Sigmoid colon (tissue), 4 donors: ENCODE measurements around the gene CHAF1B.

Source experiments
- EP300 ChIP-seq, 4 donors: sonication (generic); formaldehyde crosslinking; IDR thresholded peaks; one replicate each; pipeline ENCODE4 v1.6.1; 2017; ENCODE audit warnings: antibody characterized with exemption in 4 of 4
- POLR2A ChIP-seq, 2 donors: fragments of 450-650 bp; IDR thresholded peaks; one replicate each; pipeline ENCODE4 v1.6.1; 2016; ENCODE audit warnings: antibody characterized with exemption in 2 of 2, mild to moderate bottlenecking in 2 of 2, moderate library complexity in 2 of 2

DNA sequence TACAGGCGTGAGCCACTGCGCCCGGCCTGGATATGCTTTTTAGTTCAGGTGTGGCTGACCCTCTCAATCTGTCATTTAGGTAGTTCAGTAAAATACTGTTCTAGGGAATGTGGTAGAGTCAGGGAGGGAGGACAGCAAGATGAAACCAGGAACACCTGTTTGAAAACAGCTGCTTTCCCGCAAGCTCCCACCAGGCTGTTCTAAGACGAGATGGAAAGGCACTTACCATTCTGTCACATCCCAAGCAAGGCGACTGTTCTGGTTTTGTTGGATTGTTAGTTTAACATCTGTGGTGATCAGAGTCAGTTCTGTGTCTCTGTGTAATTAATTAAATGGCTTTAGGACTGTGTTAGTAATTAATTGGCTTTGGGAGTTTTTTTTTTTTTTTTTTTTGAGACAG is 2.9 kb downstream of the CHAF1B start:
- no peak for TF ChIP-seq POLR2A (IDR thresholded peaks at IDR 0.05)
- no peak for TF ChIP-seq EP300 (IDR thresholded peaks at IDR 0.05)
